ENCODE results near the gene GMDS. TPM values are rescaled to one million over a fixed set of nuclear protein-coding genes. Genes with fewer than 3 reads are reported as not detected.

The GMDS gene
- total RNA-seq, 1 experiment from 2014 or later = 27.6 TPM

DNA sequence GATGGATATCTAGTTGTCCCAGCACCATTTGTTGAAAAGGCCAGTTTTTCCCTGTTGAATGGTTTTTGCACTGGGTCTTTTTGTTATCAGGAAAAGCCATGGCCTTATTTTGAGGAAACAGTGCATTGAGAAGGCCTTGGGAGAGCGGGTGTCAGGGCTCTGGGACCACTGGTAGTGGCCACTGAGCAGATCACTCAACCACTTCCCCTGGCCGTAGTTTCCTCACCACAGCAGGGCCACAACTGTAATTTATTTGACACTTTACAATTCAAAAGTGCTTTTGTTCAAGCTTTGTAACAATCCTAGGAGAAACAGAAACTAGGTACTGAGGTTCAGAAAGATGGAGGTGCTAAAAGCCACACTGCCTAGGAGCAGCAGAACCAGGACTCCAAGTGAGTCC lies 281.8 kb downstream of the GMDS start:
- no CpG with 5 or more reads among the region's 2 CpGs for WGBS (ENCODE audit: extremely low coverage, insufficient read length, low lambda C conversion rate)
- H3K9me3 ChIP-seq (ENCODE audit: control insufficient read depth, low read depth, low read length) = no peaks in the 10 kb centered on the region
- H2BK120ac ChIP-seq (ENCODE audit: low read depth, low read length, poor library complexity, severe bottlenecking) = no peak overlapping the region
- H3K18ac ChIP-seq (ENCODE audit: insufficient read length, low read depth, low read length) = no peak overlapping the region
- H2BK20ac ChIP-seq (ENCODE audit: low read depth, low read length, poor library complexity, severe bottlenecking) = no peak overlapping the region
- no peak overlapping the region for H3K56ac ChIP-seq (ENCODE audit: insufficient read length, low read depth, low read length)
- Mint-ChIP-seq H3K9me3 (no peaks in the 10 kb centered on the region), H3K27ac (peak overlapping the region in 1 of 3 experiments; percentile 81; a peak in 2 of 7 replicates), H3K36me3 (ENCODE audit: insufficient read depth in 1 of 3, low read depth in 3 of 3) (peaks cover 0 to 2% (median 0%) of the 10 kb centered on the region in 3 experiments; a peak in 2 of 7 replicates), H3K4me3 (no peak overlapping the region), H3K4me1 (peaks cover 0 to 4% of the 10 kb centered on the region in 2 experiments; a peak in 2 of 4 replicates), H3K27me3 (ENCODE audit: low read depth) (no peaks in the 10 kb centered on the region)
- no peak overlapping the region for H3T11ph ChIP-seq (ENCODE audit: low read length)
- H3K14ac ChIP-seq (ENCODE audit: insufficient read depth, low read length) = no peak overlapping the region
- no peaks in the 10 kb centered on the region for H3K79me2 ChIP-seq (ENCODE audit: insufficient read depth, low read length)
- H4K20me1 ChIP-seq (ENCODE audit: control insufficient read depth, insufficient read depth, insufficient read length) = no peaks in the 10 kb centered on the region
- H3K4ac ChIP-seq (ENCODE audit: low read depth, low read length) = no peak overlapping the region
- H2BK15ac ChIP-seq (ENCODE audit: low read depth, low read length) = no peak overlapping the region
- no peak overlapping the region for H2AFZ ChIP-seq (ENCODE audit: low read length)
- H4K91ac ChIP-seq (ENCODE audit: insufficient read length, low read depth, low read length) = no peak overlapping the region
- no peak overlapping the region for H4K8ac ChIP-seq (replicated peaks; ENCODE audit: insufficient read length, low read depth, low read length)
- DNase-seq = no peak
- no peak overlapping the region for H2BK12ac ChIP-seq (ENCODE audit: insufficient read length, low read depth, low read length)
- no peak overlapping the region for H4K5ac ChIP-seq (ENCODE audit: insufficient read length, low read depth, low read length)
- H3K79me1 ChIP-seq (ENCODE audit: insufficient read depth, low read depth, low read length, poor library complexity, severe bottlenecking) = no peaks in the 10 kb centered on the region
- no peak overlapping the region for H3K23ac ChIP-seq (ENCODE audit: insufficient read length, low read depth, low read length)
- H3K9ac ChIP-seq (ENCODE audit: extremely low read depth, insufficient read length, low read length) = no peak overlapping the region
- H3K27me3 ChIP-seq (ENCODE audit: insufficient read depth, low read length) = no peaks in the 10 kb centered on the region
- H2BK5ac ChIP-seq (ENCODE audit: insufficient read length, low read length) = no peak overlapping the region
- H3K27ac ChIP-seq (ENCODE audit: insufficient read length, low read depth, low read length) = no peak overlapping the region
- H3K23me2 ChIP-seq (ENCODE audit: insufficient read length, low read depth, low read length, poor library complexity, severe bottlenecking) = no peaks in the 10 kb centered on the region
- TF ChIP-seq, protein P1, sequence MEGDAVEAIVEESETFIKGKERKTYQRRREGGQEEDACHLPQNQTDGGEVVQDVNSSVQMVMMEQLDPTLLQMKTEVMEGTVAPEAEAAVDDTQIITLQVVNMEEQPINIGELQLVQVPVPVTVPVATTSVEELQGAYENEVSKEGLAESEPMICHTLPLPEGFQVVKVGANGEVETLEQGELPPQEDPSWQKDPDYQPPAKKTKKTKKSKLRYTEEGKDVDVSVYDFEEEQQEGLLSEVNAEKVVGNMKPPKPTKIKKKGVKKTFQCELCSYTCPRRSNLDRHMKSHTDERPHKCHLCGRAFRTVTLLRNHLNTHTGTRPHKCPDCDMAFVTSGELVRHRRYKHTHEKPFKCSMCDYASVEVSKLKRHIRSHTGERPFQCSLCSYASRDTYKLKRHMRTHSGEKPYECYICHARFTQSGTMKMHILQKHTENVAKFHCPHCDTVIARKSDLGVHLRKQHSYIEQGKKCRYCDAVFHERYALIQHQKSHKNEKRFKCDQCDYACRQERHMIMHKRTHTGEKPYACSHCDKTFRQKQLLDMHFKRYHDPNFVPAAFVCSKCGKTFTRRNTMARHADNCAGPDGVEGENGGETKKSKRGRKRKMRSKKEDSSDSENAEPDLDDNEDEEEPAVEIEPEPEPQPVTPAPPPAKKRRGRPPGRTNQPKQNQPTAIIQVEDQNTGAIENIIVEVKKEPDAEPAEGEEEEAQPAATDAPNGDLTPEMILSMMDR (conservative IDR thresholded peaks at IDR 0.05) = no peak
- no peak overlapping the region for H3K4me2 ChIP-seq (ENCODE audit: insufficient read depth, insufficient read length, low read length)
- H3K4me1 ChIP-seq (ENCODE audit: insufficient read depth, low read length) = no peaks in the 10 kb centered on the region
- no peak overlapping the region for H2AK5ac ChIP-seq (ENCODE audit: insufficient read length, low read length)
